Fibroblast of pulmonary artery (primary cell): ENCODE results near the gene ACVRL1.

Source experiments
- DNase-seq: peaks from one replicate; pipeline ENCODE4 v3.0.0-alpha.2; 2010; ENCODE audit warnings: low read depth
- H3K4me3 ChIP-seq: replicated peaks from 2 replicates; pipeline ENCODE4 v1.5.1; 2011; ENCODE audit warnings: low read depth, mild to moderate bottlenecking, control low read depth, low read length, moderate library complexity
- TF ChIP-seq, protein P1 (sequence below): IDR thresholded peaks from 2 replicates; pipeline ENCODE4 v1.5.1; 2011; ENCODE audit warnings: mild to moderate bottlenecking, control low read depth, low read length, inconsistent platforms; ENCODE audit errors: missing control alignments

ACVRL1 gene

DNA sequence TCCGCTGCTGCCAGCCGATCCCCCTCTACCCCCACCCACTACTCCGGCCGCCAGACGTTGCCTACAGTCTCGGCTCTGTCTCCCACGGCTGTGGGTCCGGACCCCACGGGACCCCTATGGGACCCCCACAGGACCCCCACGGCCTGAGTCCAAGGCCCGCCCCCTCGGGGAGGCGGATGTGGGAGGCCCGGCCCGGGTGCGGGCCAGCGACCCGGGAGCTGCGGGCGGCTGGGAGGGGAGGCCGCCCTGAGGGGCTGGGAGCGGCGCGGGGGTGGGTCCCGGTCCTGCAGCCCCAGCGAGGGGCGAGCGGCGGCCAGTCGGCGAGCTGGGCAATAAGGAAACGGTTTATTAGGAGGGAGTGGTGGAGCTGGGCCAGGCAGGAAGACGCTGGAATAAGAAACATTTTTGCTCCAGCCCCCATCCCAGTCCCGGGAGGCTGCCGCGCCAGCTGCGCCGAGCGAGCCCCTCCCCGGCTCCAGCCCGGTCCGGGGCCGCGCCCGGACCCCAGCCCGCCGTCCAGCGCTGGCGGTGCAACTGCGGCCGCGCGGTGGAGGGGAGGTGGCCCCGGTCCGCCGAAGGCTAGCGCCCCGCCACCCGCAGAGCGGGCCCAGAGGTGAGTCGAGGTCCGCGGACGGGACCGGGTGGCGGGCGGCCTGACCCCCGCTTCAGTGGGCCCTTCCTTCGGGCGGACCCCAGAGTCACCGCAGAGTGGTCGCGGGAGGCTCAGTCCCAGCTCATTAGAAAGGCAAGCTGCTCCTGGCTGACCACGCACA is at the start of gene ACVRL1:
Gene ACVRL1 (plus strand): TSS at position 422 of the 773 bp plus-strand sequence. CDS start 4,971 bp downstream, outside the sequence.
- DNase-seq = no peak
- H3K4me3 ChIP-seq = peak within 1 kb of the TSS; percentile 67
- TF ChIP-seq, protein P1, sequence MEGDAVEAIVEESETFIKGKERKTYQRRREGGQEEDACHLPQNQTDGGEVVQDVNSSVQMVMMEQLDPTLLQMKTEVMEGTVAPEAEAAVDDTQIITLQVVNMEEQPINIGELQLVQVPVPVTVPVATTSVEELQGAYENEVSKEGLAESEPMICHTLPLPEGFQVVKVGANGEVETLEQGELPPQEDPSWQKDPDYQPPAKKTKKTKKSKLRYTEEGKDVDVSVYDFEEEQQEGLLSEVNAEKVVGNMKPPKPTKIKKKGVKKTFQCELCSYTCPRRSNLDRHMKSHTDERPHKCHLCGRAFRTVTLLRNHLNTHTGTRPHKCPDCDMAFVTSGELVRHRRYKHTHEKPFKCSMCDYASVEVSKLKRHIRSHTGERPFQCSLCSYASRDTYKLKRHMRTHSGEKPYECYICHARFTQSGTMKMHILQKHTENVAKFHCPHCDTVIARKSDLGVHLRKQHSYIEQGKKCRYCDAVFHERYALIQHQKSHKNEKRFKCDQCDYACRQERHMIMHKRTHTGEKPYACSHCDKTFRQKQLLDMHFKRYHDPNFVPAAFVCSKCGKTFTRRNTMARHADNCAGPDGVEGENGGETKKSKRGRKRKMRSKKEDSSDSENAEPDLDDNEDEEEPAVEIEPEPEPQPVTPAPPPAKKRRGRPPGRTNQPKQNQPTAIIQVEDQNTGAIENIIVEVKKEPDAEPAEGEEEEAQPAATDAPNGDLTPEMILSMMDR = no peak

DNA sequence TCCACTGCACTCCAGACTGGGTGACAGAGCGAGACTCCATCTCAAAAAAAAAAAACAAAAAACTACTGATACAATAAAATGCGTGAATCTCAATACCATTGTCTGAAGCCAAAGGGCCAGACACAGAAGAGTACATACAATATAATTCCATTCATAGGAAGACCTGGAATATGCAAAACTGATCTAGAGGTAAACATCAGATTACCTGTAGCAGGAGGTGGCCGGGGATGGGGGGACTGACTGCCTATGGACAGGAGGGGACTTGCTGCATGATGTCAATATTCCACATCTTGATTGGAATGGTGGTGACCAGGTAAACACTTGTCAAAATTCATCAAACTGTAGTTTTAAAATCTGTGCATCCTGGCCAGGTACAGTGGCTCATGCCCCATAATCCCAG is 46.3 kb upstream of the ACVRL1 start:
- H3K4me3 ChIP-seq = no peak overlapping the region
- TF ChIP-seq, protein P1 = no peak
- DNase-seq = no peak

DNA sequence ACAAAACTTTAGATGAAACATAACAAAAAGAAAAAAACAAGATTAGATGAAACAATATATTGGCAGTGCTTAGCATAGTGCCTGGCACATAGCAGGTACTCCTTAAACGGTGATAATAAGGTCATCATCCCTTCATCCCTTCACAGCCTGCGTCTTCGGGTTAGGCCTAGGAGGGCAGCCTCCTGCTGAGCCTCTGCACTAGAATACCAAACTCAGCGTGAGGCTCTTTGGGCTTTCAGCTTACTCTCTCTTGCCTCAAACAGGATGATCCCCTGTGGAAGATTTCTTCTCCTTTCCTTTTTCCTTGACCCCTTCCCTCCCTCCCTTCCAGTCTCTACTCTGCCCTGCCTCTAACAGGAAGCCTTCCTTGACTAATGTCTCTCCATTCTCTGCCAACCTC is 44.4 kb upstream of the ACVRL1 start:
- TF ChIP-seq, protein P1 = no peak

DNA sequence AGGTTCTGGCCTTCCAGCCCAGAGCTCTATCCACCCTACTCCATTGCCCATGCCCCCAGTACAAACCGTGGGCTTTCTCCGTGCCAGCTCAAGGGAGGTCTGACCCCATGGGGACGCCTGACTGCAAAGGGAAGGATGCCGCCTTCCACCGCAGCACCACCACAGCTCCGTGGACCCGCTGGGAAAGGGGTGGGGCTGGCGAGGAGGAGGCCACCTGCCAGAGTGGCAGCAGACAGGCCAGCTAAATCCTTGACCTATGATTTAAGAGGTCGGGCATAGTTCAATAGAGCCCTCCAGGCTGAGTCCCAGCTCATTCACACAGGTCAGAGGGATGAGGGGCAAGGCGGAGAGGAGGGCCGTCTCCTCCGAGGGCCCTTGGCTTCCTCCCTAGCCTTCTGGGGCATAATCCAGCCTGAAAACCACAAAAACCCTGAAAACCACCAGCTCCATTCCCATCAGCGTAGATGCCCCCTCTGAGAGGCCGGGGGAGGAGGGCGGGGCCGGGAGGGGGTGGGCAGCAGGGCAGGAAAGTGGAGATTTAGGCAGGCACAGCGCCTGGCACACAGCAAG is 43.9 kb upstream of the ACVRL1 start:
- TF ChIP-seq, protein P1 = no peak
- DNase-seq = no peak
- H3K4me3 ChIP-seq = no peak overlapping the region

More for the DNA sequence above, 44.4 kb upstream of the ACVRL1 start:
- H3K4me3 ChIP-seq = no peak overlapping the region
- DNase-seq = no peak

DNA sequence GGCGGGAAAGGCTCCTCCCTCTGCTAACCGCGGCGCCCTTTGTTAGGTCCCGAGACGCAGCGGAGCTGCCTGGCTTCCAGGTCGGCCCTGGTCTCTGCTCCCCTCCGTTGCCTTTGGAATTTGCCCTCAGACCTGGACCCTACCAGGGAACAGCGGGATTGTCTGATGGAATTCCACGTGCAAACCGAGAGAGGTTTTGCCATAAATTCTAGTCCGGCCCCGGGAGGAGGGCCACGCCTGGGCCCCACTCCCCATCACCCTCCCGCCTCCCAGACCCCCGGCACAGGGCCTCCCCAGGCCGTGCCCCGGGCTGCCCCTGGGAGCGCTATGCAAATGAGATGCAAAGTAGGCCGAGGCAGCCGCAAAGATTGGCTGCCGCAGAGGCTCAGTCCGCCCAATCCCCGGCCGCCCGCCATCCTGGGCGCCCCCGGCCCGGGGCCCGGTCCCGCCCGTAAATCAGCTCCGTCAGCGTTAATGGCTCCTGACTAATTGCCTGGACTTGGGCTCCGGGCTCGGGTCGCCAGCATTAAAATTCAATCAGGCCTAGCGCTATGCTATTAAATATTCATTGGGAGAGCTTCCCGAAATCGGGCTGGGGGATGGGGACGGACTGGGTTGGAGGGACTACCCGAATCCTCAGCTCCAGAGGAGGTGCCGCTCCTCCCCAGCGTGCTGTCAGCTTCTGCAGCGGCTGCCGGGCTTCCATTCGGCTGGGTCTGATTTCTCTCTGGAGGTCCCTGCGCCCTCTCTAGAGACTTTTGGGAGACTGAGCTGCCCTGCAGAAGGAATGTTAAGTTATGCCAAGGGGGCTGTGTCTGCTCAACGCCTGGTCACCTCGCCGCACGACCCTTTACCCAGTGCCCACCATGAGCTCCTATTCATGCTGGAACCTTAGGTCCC is 43.1 kb upstream of the ACVRL1 start:
- DNase-seq = no peak
- peak overlapping the region; percentile 14 for H3K4me3 ChIP-seq
- TF ChIP-seq, protein P1 = no peak

DNA sequence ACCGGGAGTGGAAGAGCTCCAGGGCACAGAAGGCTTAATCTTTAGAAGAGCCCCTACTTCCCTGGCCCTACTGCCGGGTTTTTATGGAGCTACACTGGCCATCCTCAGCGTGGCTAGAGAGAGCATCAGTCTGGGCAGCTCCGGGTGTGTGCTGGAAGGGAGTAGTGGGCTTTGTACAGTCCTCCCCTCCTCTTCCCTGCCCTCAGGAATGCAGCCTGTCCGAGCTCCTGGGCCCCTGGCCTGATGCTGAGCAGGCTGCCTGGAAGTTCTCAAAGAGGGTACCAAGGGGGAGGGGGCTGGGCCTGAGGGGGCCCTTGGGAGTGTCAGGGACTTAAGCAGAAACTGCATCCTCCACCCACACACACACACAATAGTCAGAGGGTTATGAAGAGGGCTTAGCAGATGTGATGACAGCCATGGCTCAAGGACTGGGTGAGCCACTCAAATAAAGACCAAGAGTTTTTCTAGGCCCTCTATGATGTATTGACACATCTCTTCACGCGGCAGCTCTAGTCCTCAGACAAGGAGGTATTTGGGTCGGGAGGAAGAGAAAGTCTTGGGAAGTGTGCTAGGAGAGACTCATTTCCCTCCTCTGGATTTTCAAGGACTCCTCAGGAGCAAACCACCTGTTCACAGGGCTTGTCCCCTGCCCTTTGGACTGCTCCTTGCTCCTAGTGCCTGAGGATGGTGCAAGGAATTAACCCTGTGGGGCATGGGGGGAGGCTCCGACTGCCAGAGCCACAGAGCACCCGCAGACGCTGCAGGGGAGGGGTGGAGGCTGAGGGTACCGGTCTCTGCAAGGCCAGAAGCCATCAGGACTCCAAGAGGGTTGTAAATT is 42.3 kb upstream of the ACVRL1 start:
- DNase-seq = no peak
- TF ChIP-seq, protein P1 = no peak
- no peak overlapping the region for H3K4me3 ChIP-seq
